Smooth muscle cell (in vitro differentiated cells): Measurements from ENCODE around the gene TRAPPC2B. TPM values are rescaled to one million over a fixed set of nuclear protein-coding genes. Genes with fewer than 3 reads are reported as not detected.

Experiments used
- DNase-seq: peaks from one replicate; lab custom pipeline; 2025; ENCODE audit not compliant: unreplicated experiment; lab: John Stamatoyannopoulos, UW
- H2AFZ ChIP-seq: fragments of 200-600 bp; sonication (generic); 2 replicates; pipeline ENCODE4 v1.6.0; 2016; ENCODE audit warnings: antibody characterized with exemption, low read depth, mild to moderate bottlenecking
- H3F3A ChIP-seq: fragments of 200-600 bp; sonication (generic); 2 replicates; pipeline ENCODE4 v1.6.0; 2017; ENCODE audit warnings: antibody characterized with exemption, low read depth
- H3K27ac ChIP-seq: fragments of 200-600 bp; sonication (generic); 2 replicates; pipeline ENCODE4 v1.5.1; 2016; ENCODE audit warnings: low read depth, mild to moderate bottlenecking
- H3K27me3 ChIP-seq: fragments of 200-600 bp; sonication (generic); 2 replicates; pipeline ENCODE4 v1.6.1; 2016; ENCODE audit warnings: low read depth, mild to moderate bottlenecking
- H3K36me3 ChIP-seq: fragments of 200-600 bp; sonication (generic); 2 replicates; pipeline ENCODE4 v1.5.1; 2016; ENCODE audit warnings: low read depth
- H3K4me1 ChIP-seq: fragments of 200-600 bp; sonication (generic); 2 replicates; pipeline ENCODE4 v1.5.1; 2016; ENCODE audit warnings: low read depth
- H3K4me2 ChIP-seq: fragments of 200-600 bp; sonication (generic); 2 replicates; pipeline ENCODE4 v1.6.0; 2016; ENCODE audit warnings: mild to moderate bottlenecking
- H3K4me3 ChIP-seq: fragments of 200-600 bp; sonication (generic); 2 replicates; pipeline ENCODE4 v1.5.1; 2016; ENCODE audit warnings: mild to moderate bottlenecking
- H3K79me2 ChIP-seq: fragments of 200-600 bp; sonication (generic); 2 replicates; pipeline ENCODE4 v1.6.0; 2016; ENCODE audit warnings: low read depth, mild to moderate bottlenecking
- H3K9ac ChIP-seq: fragments of 200-600 bp; sonication (generic); 2 replicates; pipeline ENCODE4 v1.6.0; 2016; ENCODE audit warnings: low read depth
- H3K9me3 ChIP-seq: fragments of 200-600 bp; sonication (generic); replicated peaks from 2 replicates; pipeline ENCODE4 v1.5.1; 2016; ENCODE audit warnings: low read depth
- H4K20me1 ChIP-seq: fragments of 200-600 bp; sonication (generic); 2 replicates; pipeline ENCODE4 v1.6.0; 2016; ENCODE audit warnings: low read depth
- WGBS: methylation state at CpG from one replicate; pipeline ENCODE4 v1.1.7; 2016; ENCODE audit warnings: low lambda C conversion rate; 5-methylcytosine and 5-hydroxymethylcytosine counted together
- polyA plus RNA-seq: library from polyadenylated mRNA; unstranded; fragments of >200 nt; fragmentation: Nextera tagmentation; extraction: Ambion mirVana; gene quantifications from 2 replicates; pipeline ENCODE4 v1.2.1, GENCODE V29; 2016
- total RNA-seq: library from RNA; depleted of rRNA; stranded (reverse); fragments of >200 nt; gene quantifications from 2 replicates; pipeline ENCODE4 v1.2.3, GENCODE V29; 2014
- TF ChIP-seq, protein P1 (sequence below): fragments of 200-600 bp; sonication (generic); IDR thresholded peaks from 2 replicates; pipeline ENCODE4 v1.5.1; 2017; ENCODE audit warnings: borderline replicate concordance, mild to moderate bottlenecking, antibody characterized with exemption; ENCODE audit not compliant: insufficient read depth, poor library complexity, severe bottlenecking

Gene TRAPPC2B
- total and polyA plus RNA-seq, 2 experiments from 2014 or later: 25.4 to 36.3 TPM

DNA sequence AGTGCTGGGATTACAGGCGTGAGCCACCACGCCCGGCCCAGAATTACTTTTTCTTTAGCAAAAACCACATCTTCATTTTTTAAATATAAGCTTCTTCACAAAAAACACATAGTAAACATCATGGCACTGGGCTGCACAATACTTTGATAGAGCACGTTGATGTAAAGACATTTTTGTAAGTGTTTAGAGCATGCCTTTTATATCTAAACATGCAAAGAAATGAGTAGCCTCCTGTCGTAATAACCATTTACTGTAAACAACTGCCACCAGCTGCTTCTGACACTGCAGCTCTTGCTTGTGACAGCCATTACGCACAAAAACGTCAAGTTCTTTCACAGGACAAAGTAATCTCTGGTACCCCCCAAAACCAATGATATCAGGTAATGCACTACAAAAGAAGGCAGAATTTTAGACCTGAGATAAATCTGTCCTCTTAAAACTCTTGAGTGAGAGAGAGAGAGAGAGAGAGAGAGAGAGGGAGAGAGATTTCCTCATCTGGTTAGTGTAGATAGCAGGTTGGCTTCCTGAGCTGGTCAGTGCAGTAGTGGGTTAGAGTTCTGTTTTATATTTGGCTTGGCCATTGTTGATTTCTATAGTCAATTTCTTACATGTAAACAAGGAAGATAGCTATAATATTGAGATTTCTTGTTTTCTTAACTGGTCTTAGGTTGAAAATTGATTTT, 19.6 kb downstream of the TRAPPC2B start:
- Histone ChIP-seq H4K20me1 (no peaks in the 10 kb centered on the region), H3K9me3 (peaks cover 5% of the 10 kb centered on the region), H3K36me3 (peaks cover 5% of the 10 kb centered on the region), H3K27ac (no peak overlapping the region), H3K27me3 (no peaks in the 10 kb centered on the region), H3F3A (no peaks in the 10 kb centered on the region), H3K4me1 (no peaks in the 10 kb centered on the region), H3K4me2 (no peak overlapping the region), H2AFZ (no peak overlapping the region), H3K79me2 (no peaks in the 10 kb centered on the region), H3K9ac (no peak overlapping the region), H3K4me3 (no peak overlapping the region)
- no peak for DNase-seq
- 85% methylated on average over 7 of the region's 7 CpGs for WGBS
- TF ChIP-seq, protein P1, sequence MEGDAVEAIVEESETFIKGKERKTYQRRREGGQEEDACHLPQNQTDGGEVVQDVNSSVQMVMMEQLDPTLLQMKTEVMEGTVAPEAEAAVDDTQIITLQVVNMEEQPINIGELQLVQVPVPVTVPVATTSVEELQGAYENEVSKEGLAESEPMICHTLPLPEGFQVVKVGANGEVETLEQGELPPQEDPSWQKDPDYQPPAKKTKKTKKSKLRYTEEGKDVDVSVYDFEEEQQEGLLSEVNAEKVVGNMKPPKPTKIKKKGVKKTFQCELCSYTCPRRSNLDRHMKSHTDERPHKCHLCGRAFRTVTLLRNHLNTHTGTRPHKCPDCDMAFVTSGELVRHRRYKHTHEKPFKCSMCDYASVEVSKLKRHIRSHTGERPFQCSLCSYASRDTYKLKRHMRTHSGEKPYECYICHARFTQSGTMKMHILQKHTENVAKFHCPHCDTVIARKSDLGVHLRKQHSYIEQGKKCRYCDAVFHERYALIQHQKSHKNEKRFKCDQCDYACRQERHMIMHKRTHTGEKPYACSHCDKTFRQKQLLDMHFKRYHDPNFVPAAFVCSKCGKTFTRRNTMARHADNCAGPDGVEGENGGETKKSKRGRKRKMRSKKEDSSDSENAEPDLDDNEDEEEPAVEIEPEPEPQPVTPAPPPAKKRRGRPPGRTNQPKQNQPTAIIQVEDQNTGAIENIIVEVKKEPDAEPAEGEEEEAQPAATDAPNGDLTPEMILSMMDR: no peak

GRCh38 chr19:57389194-57389729, 25.9 kb downstream of the TRAPPC2B start:
- peak overlapping the region; percentile 79 for H3K4me3 ChIP-seq
- H3K79me2 ChIP-seq: peaks cover 43% of the 10 kb centered on the region
- no peak for DNase-seq
- peaks cover 12% of the 10 kb centered on the region for H3K4me1 ChIP-seq
- peak overlapping the region; percentile 93 for H3K27ac ChIP-seq
- H4K20me1 ChIP-seq: peaks cover 27% of the 10 kb centered on the region
- H3F3A ChIP-seq: no peaks in the 10 kb centered on the region
- no peaks in the 10 kb centered on the region for H3K27me3 ChIP-seq
- H3K9ac ChIP-seq: peak overlapping the region; percentile 97
- 58% methylated on average over 11 of the region's 11 CpGs for WGBS
- TF ChIP-seq, protein P1: no peak
- no peaks in the 10 kb centered on the region for H3K9me3 ChIP-seq
- H3K36me3 ChIP-seq: no peaks in the 10 kb centered on the region
- H2AFZ ChIP-seq: peak overlapping the region; percentile 92
- H3K4me2 ChIP-seq: peak overlapping the region; percentile 83

- H3K4me1 ChIP-seq: peaks cover 12% of the 10 kb centered on the region
- peak within 1 kb of the TSS; percentile 79 for H3K4me3 ChIP-seq
- H3K27me3 ChIP-seq: no peaks in the 10 kb centered on the region
- H3K9me3 ChIP-seq: no peaks in the 10 kb centered on the region
- 1% methylated on average over 50 of the region's 50 CpGs for WGBS
- H2AFZ ChIP-seq: peak within 1 kb of the TSS; percentile 92
- H4K20me1 ChIP-seq: peaks cover 27% of the 10 kb centered on the region
- DNase-seq: peak; percentile 92
- H3K27ac ChIP-seq: peak within 1 kb of the TSS; percentile 93
- no peaks in the 10 kb centered on the region for H3F3A ChIP-seq
- H3K36me3 ChIP-seq: no peaks in the 10 kb centered on the region
- peak within 1 kb of the TSS; percentile 97 for H3K9ac ChIP-seq
- peaks cover 47% of the 10 kb centered on the region for H3K79me2 ChIP-seq
- TF ChIP-seq, protein P1: no peak
- H3K4me2 ChIP-seq: peak within 1 kb of the TSS; percentile 99
These were observed 26.6 kb downstream of the TRAPPC2B start, which contains the start of gene ZNF548 for GRCh38 chr19:57389730-57390598. Gene ZNF548 (plus strand): TSS chr19:57389854. CDS start chr19:57390100, 246 bp downstream.
